GM21526 (cell line): ENCODE data around the gene ARFIP1.
A peak's percentile ranks its signal among the peaks of the same experiment; 100 is the strongest.

ENCODE experiments used
- ATAC-seq: cut with Tn5 transposase; IDR thresholded peaks from one replicate; pipeline ENCODE4 v1.9.1; 2021; ENCODE audit warnings: moderate library complexity; ENCODE audit not compliant: unreplicated experiment, low FRiP score

ARFIP1 gene

GRCh38 chr4:152936446-152937335 is 156.9 kb downstream of the ARFIP1 start:
- no peak for ATAC-seq

- peak; percentile 46 for ATAC-seq
These were observed 157.8 kb downstream of the ARFIP1 start for GRCh38 chr4:152937336-152938236.

GRCh38 chr4:152938237-152938947 is 158.6 kb downstream of the ARFIP1 start:
- no peak for ATAC-seq

- no peak for ATAC-seq
These were observed 159.9 kb downstream of the ARFIP1 start for GRCh38 chr4:152939621-152940020.

GRCh38 chr4:152940461-152940860 is 160.7 kb downstream of the ARFIP1 start:
- ATAC-seq, result no peak

- no peak for ATAC-seq
These were observed 161.7 kb downstream of the ARFIP1 start for GRCh38 chr4:152941411-152941810.

- ATAC-seq, result no peak
These were observed 162.6 kb downstream of the ARFIP1 start for GRCh38 chr4:152942346-152942745.

- ATAC-seq, result no peak
These were observed 163.9 kb downstream of the ARFIP1 start for GRCh38 chr4:152943672-152944071.

- no peak for ATAC-seq
These were observed 165.0 kb downstream of the ARFIP1 start for GRCh38 chr4:152944666-152945320.

- ATAC-seq, result no peak
These were observed 165.9 kb downstream of the ARFIP1 start for GRCh38 chr4:152945639-152946038.

GRCh38 chr4:152946446-152946845 is 166.7 kb downstream of the ARFIP1 start:
- ATAC-seq, result no peak

- ATAC-seq, result no peak
These were observed 167.6 kb downstream of the ARFIP1 start for GRCh38 chr4:152947311-152947710.

GRCh38 chr4:152949930-152950329 is 170.2 kb downstream of the ARFIP1 start:
- no peak for ATAC-seq

- ATAC-seq, result no peak
These were observed 170.9 kb downstream of the ARFIP1 start for GRCh38 chr4:152950402-152951274.

GRCh38 chr4:152951348-152951747 is 171.6 kb downstream of the ARFIP1 start:
- ATAC-seq, result no peak

- no peak for ATAC-seq
These were observed 173.8 kb downstream of the ARFIP1 start for GRCh38 chr4:152953514-152953913.

- no peak for ATAC-seq
These were observed 175.0 kb downstream of the ARFIP1 start for GRCh38 chr4:152954741-152955140.

GRCh38 chr4:152956147-152956546 is 176.4 kb downstream of the ARFIP1 start:
- no peak for ATAC-seq
